ENCODE measurements around the gene IGLL1. TPM values are rescaled to one million over a fixed set of nuclear protein-coding genes. Genes with fewer than 3 reads are reported as not detected.
"Not testable (repeated sequence)": the region's sequence is repeated elsewhere in the genome, so short reads cannot be mapped to it uniquely, and the experiment has no call there.

The IGLL1 gene
- not detected in 2 replicates for total RNA-seq

DNA sequence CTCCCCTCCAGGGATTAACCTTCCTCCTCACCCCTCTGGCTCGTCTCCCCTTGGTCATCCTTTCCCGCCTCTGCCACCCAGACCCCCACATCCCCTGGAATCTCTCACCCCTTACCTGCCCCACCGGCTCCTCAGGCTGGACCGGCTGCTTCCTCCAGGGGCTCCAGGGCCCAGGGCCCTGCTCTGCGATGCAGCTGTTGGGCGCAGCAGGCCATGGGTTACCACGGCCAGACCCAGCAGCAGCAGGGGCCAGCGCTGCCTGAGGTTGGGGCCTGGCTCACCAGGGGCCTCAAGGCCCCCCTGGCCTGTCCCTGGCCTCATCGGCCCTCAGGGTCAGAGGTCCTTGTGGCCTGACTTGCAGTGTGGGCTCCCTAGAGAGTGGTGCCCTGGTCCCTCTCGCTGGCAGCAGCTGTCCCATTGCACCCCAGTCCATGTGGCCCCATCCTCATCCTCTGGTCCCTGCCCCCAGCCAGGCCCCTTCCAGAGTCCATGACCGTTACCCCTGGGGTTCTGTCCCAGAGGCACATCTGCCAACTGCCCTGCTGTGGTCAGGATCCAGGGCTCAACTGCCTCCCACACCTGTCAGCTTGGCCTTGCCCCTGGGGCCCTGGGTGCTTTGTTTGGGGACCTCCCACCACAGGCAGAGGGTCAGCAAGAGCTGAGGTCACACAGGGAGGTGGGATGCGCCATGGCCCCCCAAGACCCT, at the start of gene IGLL1:
IGLL1 (minus strand) TSS at position 421 of the 706 bp plus-strand sequence; CDS start at position 321, 100 bp downstream.
- DNase-seq (ENCODE audit: low read depth in 2 of 2) = no peak

DNA sequence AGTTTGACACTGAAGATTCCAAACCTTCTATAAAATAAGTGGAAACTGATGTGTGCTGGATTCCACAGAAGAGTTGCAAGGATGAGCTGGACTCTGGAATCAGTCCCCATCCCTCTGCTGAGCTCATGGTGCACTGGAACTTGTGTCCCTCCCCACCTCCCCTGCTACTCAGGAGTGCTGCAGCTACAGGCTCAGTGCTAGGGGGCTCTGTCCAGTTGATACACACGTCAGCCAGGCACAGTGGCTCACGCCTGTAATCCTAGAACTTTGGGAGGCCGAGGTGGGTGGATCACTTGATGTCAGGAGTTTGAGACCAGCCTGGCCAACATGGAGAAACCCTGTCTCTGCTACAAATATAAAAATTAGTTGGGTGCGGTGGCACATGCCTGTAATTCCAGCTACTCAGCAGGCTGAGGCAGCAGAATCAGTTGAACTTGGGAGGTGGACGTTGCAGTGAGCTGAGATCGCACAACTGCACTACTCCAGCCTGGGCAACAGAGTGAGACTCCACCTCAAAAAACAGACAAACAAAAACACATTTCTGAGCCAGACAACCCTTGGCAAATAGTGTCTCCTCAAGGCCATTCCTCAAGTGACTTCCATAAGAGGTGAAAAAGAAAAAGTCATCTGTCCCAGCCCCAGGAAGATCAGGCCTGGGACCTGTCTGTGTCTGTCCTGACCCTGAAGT, 48.1 kb upstream of the IGLL1 start:
- DNase-seq (ENCODE audit: low read depth in 2 of 2) = not testable (repeated sequence)

DNA sequence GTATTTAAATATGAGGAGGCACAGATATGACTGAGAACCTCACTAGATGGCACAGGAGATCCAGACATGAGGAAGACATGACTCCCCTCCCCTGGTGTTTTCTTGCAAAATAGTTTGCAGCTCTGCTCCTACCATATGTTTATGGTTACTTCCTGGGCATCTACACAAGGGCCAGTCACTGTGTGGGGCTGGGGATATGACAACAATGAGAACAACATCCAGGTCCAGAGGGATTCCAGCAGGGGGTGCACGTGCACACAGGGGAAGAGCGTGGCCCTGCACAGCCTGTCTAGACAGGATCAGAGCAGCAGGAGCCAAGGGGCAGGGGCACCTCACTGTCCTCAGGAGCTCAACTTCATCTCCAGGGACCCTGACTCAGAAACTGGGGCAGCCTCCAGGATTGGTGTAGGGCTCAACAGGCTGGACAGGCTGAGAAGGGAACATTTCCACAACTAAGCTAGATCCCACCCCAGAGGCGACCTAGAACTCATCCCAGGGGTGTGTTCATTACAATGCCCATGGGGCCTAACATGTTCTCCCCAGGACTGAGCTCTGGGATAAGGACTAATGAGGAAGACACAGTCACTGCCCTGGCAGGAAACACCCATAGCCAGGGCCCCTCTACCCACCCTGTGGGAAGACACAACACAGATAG, 47.4 kb upstream of the IGLL1 start:
- DNase-seq (ENCODE audit: low read depth in 2 of 2) = peak; percentile 35 to 66

DNA sequence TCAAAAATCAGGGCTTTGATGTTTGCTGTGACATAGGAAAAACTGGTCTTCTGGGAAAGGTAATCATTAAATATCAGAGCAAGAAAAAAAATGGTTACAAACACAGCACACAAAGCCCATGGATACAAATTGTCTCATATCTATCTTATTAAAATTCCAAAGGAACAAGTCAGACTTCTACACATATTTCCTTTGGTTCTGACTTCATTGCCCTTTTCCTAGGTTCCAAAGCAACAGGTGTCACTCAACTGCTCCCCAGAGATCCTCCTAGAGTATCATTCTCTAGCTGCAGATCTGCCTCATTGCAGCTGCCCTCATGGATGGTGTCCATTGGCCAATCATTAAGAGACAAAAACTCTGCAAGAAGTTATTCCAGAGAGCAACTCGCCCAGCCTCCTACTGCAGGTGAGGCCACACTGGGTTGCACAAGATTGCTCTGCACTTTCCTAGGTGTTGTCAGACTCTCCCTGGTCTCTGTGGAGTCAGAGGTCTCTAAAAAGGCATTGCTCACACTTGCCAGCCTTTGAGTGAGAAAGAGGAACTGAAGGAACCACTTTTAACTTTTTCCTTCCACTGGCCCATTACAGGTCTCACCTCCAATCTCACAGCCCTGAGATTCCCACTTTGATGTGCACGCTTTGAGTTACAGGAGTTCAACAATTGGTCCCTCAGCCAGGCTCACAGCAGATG, 46.3 kb upstream of the IGLL1 start:
- DNase-seq (ENCODE audit: low read depth in 2 of 2) = no peak

DNA sequence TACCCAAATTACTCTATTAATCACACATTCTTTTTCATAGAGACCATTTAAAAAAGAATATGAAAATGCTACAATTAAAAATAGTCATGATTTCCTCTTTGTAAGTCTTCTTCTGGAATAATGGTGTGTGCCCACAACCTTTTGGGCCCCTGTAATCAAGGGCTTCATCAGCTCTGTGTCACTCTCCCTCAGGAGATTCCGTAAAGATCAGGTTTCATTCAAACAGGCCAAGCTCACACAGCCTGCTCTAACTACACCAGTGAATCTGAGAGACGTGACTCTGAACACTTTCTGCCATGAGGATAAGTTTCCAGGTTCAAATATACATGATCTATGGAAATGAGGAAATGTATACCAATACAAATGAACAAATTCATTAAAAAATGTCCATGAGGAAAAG, 42.5 kb upstream of the IGLL1 start:
- no peak for DNase-seq (ENCODE audit: low read depth in 2 of 2)

DNA sequence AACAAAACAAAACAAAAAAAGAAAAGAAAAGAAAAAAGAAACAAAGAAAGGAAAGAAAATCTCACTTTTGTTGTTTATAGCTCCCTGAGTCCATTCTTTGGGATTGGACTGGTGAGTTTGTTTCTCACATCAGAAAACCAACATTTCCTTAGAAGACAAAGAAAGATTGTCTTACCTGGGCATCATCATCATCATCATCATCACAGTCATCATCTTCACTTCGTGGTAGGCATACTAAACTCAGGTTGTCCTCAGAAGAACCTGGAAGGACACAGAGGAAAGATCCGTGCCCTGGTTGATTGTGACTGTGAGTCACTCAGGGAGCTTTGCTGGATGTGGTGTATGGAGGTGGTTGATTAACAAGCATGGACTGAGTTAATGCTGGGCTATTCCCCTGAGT, 41.8 kb upstream of the IGLL1 start:
- not testable (repeated sequence) for DNase-seq (ENCODE audit: low read depth in 2 of 2)

DNA sequence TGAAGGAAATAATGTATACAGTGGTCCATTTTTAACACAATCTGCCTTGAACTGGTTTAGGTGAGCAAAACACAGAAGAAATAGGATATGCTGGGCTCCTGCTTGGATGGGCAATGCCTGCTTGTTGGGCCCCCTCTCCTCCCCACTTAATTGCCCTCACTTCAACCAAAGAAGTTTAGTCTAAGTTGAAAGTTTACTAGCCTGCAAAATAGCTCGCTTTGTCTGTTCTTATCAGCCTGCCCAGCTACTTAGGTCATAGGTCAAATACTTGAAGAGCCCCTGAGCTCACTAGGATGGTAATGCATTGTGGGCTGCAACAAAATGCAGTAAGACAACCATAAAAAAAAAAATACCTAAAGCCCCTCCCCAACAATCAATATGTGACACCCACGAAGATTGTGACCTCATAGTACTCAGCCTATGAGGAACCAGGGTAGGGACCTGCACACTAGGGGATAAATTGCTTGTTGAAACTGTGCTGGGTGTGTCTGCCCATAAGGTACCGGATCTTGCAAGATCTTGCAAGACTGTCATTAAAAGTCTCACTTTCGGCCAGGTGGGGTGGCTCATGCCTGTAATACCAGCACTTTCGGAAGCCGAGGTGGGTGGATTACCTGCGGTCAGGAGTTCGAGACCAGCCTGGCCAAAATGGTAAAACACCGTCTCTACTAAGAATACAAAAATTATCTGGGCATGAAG, 41.1 kb upstream of the IGLL1 start:
- DNase-seq (ENCODE audit: low read depth in 2 of 2) = no peak

DNA sequence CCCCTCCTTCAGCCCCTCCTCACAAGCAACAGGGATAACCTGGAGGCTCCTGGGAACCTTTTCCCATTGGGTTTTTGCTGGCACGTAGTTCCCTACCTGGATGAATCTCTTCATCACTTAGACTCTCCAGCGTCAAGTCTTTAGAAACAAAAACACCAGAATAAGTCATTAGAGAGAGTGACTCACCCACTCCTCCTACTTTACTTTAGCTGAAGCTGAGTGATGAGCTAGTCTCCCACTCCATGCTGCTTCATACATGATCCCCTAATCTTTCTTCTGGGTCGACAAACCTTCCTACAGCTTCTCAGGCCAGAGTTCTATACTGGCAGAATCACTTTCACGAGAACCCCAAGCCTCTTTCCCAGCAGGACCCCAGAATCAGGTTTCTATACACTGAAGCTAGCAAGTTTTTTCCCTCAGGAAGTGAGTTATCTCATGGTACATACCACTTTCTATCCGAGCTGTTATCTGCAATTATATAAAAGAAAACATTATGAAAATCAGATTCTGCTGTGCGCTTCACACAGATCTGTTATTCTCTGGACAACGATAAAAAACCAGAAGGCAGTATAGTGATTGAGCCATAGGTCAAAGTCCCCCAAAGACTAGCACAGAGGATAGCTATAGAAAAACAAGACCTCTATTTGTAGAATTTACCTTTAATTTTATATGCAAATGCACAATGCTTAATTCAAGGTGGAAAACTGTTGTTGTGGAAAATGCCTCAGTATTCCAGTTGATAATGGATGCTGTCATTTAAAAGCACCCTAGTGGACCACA, 33.3 kb upstream of the IGLL1 start:
- DNase-seq (ENCODE audit: low read depth in 2 of 2) = no peak

DNA sequence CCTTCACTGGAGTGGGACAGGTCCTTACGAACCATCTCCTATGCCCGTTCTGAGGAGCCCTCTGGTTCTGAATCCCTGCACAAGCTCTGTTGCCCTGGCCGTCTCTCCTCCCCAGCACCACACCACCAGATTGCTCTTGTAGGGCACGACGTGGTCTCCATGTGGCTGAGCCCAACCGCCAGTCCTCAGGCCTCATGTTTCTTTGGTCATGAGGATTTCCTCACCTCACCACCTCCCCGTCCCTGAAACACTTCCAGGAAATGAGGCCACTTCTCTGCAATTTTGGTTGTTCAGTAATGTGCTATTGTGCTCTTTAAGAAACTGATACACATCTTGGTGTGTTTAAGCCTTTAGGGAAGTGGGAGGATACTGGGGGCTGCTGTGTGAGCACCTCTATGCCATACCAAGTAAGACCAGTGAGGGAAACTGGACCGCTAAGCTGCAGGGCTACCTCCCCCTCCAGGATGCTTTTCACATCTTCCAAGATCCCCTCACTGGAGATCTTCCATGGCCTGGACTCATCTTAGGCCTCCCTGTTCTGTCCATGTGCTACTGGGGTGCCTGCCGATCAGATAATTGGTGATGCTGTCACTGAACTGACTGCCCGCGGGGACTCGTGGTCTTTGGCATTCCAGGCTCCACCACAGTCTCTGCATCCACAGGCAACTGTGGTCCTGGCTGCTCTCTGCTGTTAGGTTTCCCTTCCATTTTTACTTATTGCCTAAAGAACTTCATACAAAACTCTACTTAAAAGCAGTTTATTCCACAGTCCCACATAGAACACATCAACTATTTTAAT, 30.1 kb upstream of the IGLL1 start:
- no peak for DNase-seq (ENCODE audit: low read depth in 2 of 2)

DNA sequence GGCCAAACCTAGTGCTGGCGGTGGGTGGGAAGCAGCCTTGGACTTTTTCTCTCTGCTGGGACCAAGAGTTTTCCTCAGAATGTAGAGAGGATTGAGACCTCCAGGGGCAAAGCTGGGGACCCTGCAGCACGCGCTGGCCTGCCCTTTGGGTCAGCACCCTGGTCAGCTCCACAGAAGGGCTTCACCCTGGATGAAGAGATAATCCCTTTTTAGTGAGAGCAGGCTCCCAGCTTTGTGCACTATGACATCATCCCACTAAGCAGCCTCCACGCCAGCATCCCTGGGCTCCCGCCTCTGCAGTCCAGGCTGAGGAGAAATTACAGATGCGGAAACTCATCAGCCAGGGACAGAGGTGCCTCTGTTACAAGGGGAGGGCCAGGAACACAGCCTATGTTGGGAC, 28.5 kb upstream of the IGLL1 start:
- peak; percentile 21 to 23 for DNase-seq (ENCODE audit: low read depth in 2 of 2)

DNA sequence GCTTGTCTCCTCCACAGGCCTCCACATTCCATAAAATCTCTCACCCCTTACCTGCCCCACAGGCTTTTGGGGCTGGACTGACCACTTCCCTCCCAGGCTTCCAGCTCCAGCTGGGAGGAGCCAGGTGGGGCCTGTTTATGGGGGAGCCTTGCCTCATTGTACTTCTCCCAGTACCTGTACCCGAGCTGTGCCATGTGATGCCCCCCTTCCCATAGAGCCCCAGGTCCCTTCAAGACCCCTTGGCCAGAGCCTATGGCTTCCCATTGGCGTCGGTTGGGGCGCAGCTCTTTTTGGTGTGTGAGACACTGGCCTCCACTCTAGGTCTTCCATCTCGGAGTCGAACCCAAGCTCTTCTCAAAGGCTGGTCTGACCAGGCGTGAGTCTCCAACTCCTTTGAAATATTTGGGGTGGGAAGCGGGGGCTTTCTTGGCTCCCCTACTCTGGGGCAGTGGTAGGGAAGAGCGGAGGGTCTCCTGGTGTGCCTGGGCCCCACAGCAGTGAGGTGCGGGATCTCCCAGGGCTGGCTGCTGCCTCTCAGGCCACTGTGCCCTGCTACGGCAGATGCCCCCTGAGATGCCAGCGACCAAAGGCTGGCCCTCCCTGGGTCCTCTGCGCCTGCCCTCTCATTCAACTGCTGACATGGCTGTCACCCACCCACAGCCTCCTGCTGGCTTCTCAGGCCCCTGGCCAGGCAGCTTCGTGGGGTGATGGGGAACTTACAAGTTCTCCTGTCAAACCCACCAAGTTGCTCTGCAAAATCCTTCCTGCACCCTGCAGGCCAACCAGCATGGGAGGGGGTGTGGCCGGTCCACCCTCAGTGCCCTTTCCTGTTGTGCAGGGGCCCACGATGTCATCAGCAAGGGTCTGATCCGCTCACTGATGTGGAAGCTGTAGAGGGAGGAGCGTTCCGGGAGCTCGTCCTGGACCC, 26.4 kb upstream of the IGLL1 start:
- DNase-seq (ENCODE audit: low read depth in 2 of 2) = no peak

DNA sequence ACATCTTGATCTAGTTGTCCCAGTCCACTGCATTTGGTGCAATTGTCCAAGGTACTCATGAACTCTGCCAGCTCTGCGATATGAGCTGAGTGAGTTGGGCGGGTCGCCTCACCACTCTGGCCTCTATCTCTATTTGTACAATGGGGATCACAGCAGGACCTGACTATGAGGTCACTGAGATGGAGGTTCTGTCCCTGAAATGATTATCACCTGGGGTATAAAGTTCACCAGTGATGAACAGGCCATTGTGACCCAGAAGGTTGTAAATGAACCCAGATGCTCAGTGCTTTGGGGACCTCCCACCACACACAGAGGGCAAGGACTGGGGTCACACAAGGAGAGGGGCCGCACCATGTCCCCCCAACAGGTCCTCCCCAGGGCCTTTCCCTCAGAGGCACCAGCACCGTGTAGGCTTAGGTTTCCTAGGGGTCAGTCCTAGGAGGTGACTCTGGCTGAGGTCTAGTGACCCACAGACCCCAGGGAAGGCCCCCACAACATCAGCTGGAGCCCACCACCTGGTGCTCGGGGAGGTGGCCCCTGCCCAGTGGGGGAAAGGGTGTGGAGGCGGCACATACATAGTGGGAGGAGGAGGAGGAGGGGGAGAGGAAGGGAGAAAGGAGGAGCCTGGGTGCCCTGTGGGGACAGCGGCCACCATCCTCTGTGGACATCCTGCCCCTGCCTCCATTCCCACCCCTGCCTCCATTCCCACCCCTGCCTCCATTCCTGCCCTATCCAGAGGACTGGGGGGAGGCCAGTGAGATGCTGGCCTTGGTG, 25.0 kb upstream of the IGLL1 start:
- no peak for DNase-seq (ENCODE audit: low read depth in 2 of 2)

DNA sequence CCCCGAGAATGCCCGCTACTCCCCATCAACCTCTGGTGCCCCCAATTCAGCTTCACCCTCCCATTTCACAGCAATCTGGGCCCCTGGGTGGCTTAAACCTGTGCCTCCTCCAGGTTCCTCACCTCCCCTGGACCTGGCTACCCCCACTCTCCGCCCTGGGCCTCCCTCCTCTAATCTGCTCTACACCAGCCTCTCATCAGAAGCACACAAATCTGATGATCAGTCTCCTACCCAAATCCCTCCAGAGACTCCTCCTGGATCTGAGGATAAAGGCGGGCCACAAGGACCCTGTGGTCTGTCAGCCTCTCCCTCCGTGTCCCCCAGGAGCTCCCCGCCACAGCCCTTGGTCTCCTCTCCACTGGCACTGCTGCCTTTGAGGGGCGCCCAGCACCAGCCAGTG, 23.2 kb upstream of the IGLL1 start:
- DNase-seq (ENCODE audit: low read depth in 2 of 2) = no peak

DNA sequence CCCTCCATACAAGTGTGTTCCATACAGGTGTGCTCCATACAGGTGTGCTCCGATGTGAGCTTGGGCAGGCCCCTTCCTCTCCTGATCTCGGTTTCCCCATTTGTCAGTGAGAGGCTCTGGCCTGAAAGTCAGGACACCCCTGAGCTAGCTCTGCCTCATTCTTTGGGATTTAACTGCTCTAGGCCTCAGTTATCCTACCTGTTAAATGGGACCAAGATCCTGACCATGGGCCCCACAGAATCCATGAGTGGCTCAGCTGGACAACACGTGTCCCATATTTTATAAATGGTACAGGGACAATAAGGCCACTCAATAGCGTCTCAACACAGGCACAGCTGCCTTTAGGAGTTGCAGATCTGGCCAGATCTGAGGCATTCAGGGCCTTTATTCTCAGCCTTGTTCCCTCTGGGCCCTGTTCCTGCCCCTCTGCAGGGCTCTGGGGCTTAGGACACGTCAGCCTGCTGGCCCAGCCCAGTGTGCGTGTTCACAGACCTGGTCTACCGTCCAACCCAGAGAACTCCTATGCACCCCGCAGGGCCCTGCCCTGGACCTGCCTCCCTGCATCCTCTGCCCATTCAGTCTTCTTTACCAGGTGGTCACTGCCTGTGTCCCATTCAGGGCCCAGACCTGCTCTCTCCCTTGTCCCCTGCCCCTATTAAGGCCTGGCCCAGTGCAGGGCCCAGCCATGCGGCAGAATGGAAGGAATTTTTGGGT, 18.9 kb upstream of the IGLL1 start:
- DNase-seq (ENCODE audit: low read depth in 2 of 2) = no peak

DNA sequence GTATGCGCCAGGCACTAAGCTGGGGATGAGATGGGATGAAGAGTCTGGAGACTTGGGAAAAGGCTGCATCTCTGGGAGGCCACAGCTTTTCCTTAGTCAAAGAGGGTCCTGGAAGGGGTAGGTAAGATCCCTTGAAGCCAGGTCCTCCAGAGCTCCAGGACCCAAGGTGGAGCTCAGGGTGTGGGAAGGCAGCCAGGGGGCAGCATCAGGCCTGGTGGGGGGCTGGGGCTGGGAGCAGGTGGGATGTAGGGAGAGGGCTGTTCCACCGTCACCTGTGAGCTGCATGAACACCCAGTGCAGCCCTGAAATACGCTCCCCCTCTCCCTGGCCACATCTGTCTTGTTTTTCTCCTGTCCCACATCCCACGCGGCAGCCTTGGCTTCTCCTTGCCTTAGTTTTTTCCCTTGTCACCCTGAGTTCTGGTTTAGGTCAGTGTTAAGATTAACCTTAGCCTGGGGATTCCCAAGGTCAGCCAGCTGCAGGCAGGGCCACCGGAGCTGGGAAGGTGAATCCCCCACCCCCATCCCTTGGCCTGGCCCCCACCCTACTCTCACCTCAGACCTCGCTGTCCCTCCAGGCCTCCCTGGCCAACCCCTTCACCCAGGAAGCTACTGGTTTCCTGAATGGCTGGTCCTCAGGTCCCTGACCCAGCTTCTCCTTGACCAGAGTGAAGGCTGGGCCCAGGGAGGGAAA, 17.6 kb upstream of the IGLL1 start:
- DNase-seq (ENCODE audit: low read depth in 2 of 2) = not testable (repeated sequence)

DNA sequence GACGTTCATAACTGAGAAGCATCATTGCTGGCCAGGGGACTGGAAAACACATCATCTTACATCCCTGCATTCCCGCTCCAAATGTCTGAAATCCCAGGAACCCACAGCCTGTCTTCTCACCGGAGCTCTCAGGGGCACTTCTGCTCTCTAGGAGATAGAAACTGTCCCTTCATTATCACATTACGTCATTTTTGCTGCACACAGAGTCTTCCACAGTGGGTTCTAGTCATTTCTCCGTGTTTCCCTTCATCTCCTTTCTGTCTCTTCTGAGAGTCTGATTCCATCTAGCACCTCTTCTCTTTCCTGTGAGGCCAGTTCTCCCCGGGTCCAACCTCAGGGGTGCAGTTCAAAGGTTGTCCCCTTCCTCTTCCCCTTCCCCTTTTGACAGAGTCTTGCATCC, 15.8 kb upstream of the IGLL1 start:
- DNase-seq (ENCODE audit: low read depth in 2 of 2) = not testable (repeated sequence)

DNA sequence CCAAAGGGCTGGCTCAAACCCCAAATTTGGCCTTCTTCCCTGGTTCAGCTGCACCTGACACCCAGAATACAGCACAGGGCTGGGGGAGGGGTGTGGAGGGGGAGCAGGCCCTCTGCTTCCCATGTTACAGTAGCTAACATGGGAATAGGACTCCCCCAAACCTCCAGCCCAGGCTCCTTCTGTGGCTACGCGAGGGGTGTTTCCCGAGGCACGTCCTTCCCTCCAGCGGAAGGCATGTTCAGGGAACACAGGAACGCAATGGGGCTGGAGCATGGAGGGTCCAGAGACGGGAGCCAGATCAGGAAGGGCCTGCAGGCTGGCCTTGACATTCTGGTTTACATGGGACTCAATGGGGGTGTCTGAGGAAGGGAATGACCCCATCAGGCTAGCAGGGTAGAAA, 11.8 kb upstream of the IGLL1 start:
- peak in 1 of 2 donors; percentile 94 for DNase-seq (ENCODE audit: low read depth in 2 of 2)
